Endodermal cell (in vitro differentiated cells): ENCODE measurements around the gene WNT8B. TPM values are rescaled to one million over a fixed set of nuclear protein-coding genes. Genes with fewer than 3 reads are reported as not detected.

Experiments
- DNase-seq: peaks from one replicate; pipeline ENCODE4 v3.0.0-alpha.2; 2017
- H3K27ac ChIP-seq: 2 replicates; pipeline ENCODE4 v1.5.1; 2013; ENCODE audit warnings: mild to moderate bottlenecking, low read depth, low read length, moderate library complexity
- H3K27me3 ChIP-seq: 2 replicates; pipeline ENCODE4 v1.6.1; 2013; ENCODE audit warnings: mild to moderate bottlenecking, low read length, moderate library complexity; ENCODE audit not compliant: insufficient read depth, control insufficient read depth, poor library complexity, severe bottlenecking
- H3K36me3 ChIP-seq: 2 replicates; pipeline ENCODE4 v1.7.0; 2013; ENCODE audit warnings: mild to moderate bottlenecking, low read length, moderate library complexity; ENCODE audit not compliant: control insufficient read depth, insufficient read depth
- H3K4me1 ChIP-seq: one replicate; pipeline ENCODE4 v1.7.0; 2013; ENCODE audit warnings: low read length; ENCODE audit not compliant: control insufficient read depth, insufficient read depth
- H3K4me3 ChIP-seq: 2 replicates; pipeline ENCODE4 v1.5.1; 2013; ENCODE audit warnings: mild to moderate bottlenecking, low read length, moderate library complexity
- H3K9ac ChIP-seq: 2 replicates; pipeline ENCODE4 v1.6.1; 2013; ENCODE audit warnings: mild to moderate bottlenecking, low read length, moderate library complexity; ENCODE audit not compliant: poor library complexity, severe bottlenecking; ENCODE audit errors: extremely low read depth
- H3K9me3 ChIP-seq: 2 replicates; pipeline ENCODE4 v1.6.1; 2013; ENCODE audit warnings: mild to moderate bottlenecking, low read length, moderate library complexity; ENCODE audit not compliant: control insufficient read depth
- H3K27ac Mint-ChIP-seq: 2 replicates; pipeline ENCODE4 v1.8.0; 2020; ENCODE audit warnings: mixed read lengths
- H3K27me3 Mint-ChIP-seq: 2 replicates; pipeline ENCODE4 v1.8.0; 2021; ENCODE audit warnings: mild to moderate bottlenecking, mixed read lengths; ENCODE audit not compliant: insufficient read depth
- H3K36me3 Mint-ChIP-seq: 2 replicates; pipeline ENCODE4 v1.8.0; 2020; ENCODE audit warnings: low read depth, mixed read lengths
- H3K4me1 Mint-ChIP-seq: 2 replicates; pipeline ENCODE4 v1.8.0; 2020; ENCODE audit warnings: mixed read lengths
- H3K4me3 Mint-ChIP-seq: 2 replicates; pipeline ENCODE4 v1.8.0; 2020; ENCODE audit warnings: mild to moderate bottlenecking, moderate library complexity, mixed read lengths
- H3K9me3 Mint-ChIP-seq: 2 replicates; pipeline ENCODE4 v1.8.0; 2020; ENCODE audit warnings: mild to moderate bottlenecking, mixed read lengths
- CTCF ChIP-seq: fragments of 200-600 bp; sonication (generic); conservative IDR thresholded peaks from 2 replicates; pipeline ENCODE4 v1.5.0; 2021; ENCODE audit warnings: antibody characterized with exemption, mild to moderate bottlenecking
- WGBS, 2 experiments: methylation state at CpG; one replicate each; pipeline versions ENCODE4 v1.1.5 to v1.1.7; 2013; ENCODE audit warnings: missing lambda C conversion rate in 2 of 2, mixed read lengths in 1 of 2; ENCODE audit not compliant: insufficient coverage in 1 of 2, insufficient read length in 1 of 2; 5-methylcytosine and 5-hydroxymethylcytosine counted together
- total RNA-seq, 2 donors: library from RNA; stranded (reverse); fragmentation: NEBNext Ultra II Directional in 1 of 2; extraction: Animal tissue kit (Norgen Biotek cat#: 25700) in 1 of 2; gene quantifications; 2 replicates in 1 of 2; 3 replicates in 1 of 2; pipeline ENCODE4 v1.2.1, GENCODE V29; 2021

Gene WNT8B
- total RNA-seq, 2 donors from 2014 or later = 0.13 TPM; not detected in 1

- no peaks in the 10 kb centered on the region for H3K4me1 Mint-ChIP-seq
- no peak overlapping the region for H3K27ac ChIP-seq
- no peak for DNase-seq
- peaks cover 96% of the 10 kb centered on the region for H3K27me3 Mint-ChIP-seq
- TF ChIP-seq CTCF = no peak
- peaks cover 97% of the 10 kb centered on the region for H3K27me3 ChIP-seq
- no peaks in the 10 kb centered on the region for H3K9me3 ChIP-seq
- no peak overlapping the region for H3K4me3 Mint-ChIP-seq
- no peak overlapping the region for H3K9ac ChIP-seq
- peaks cover 3% of the 10 kb centered on the region for H3K36me3 Mint-ChIP-seq
- H3K9me3 Mint-ChIP-seq = no peaks in the 10 kb centered on the region
- WGBS, 2 experiments = 95 to 100% methylated on average over 4 of the region's 5 CpGs
- no peak overlapping the region for H3K27ac Mint-ChIP-seq
- no peaks in the 10 kb centered on the region for H3K4me1 ChIP-seq
- no peak overlapping the region for H3K4me3 ChIP-seq
- H3K36me3 ChIP-seq = no peaks in the 10 kb centered on the region
Measured at GRCh38 chr10:100506596-100507356, 44.0 kb downstream of the WNT8B start.

- Mint-ChIP-seq H3K4me1 (no peaks in the 10 kb centered on the region), H3K36me3 (peaks cover 3% of the 10 kb centered on the region), H3K27me3 (peaks cover 96% of the 10 kb centered on the region), H3K9me3 (no peaks in the 10 kb centered on the region), H3K27ac (no peak overlapping the region), H3K4me3 (no peak overlapping the region)
- no peaks in the 10 kb centered on the region for H3K9me3 ChIP-seq
- 82 to 94% methylated on average over 4 to 5 of the region's 5 CpGs for WGBS, 2 experiments
- H3K36me3 ChIP-seq = no peaks in the 10 kb centered on the region
- no peak overlapping the region for H3K27ac ChIP-seq
- H3K4me1 ChIP-seq = no peaks in the 10 kb centered on the region
- no peak for TF ChIP-seq CTCF
- no peak overlapping the region for H3K9ac ChIP-seq
- no peak overlapping the region for H3K4me3 ChIP-seq
- DNase-seq = no peak
- peaks cover 97% of the 10 kb centered on the region for H3K27me3 ChIP-seq
Measured at GRCh38 chr10:100507357-100507732, 44.5 kb downstream of the WNT8B start.

- peaks cover 91% of the 10 kb centered on the region for H3K27me3 Mint-ChIP-seq
Measured at GRCh38 chr10:100508266-100508665, 45.5 kb downstream of the WNT8B start.

More at GRCh38 chr10:100508266-100508665, 45.5 kb downstream of the WNT8B start:
- Mint-ChIP-seq H3K27ac (no peak overlapping the region), H3K9me3 (no peaks in the 10 kb centered on the region), H3K36me3 (peaks cover 3% of the 10 kb centered on the region), H3K4me3 (no peak overlapping the region), H3K4me1 (no peaks in the 10 kb centered on the region)
- Histone ChIP-seq H3K9me3 (no peaks in the 10 kb centered on the region), H3K9ac (no peak overlapping the region), H3K27me3 (peaks cover 97% of the 10 kb centered on the region), H3K4me3 (no peak overlapping the region), H3K36me3 (no peaks in the 10 kb centered on the region), H3K4me1 (no peaks in the 10 kb centered on the region), H3K27ac (no peak overlapping the region)
- no peak for DNase-seq
- 79% methylated on average over 1 of the region's 1 CpG; no CpG with 5 or more reads in 1 of the 2 experiments for WGBS, 2 experiments
- TF ChIP-seq CTCF = no peak
